Measurements from ENCODE around the gene ATXN2.

DNA sequence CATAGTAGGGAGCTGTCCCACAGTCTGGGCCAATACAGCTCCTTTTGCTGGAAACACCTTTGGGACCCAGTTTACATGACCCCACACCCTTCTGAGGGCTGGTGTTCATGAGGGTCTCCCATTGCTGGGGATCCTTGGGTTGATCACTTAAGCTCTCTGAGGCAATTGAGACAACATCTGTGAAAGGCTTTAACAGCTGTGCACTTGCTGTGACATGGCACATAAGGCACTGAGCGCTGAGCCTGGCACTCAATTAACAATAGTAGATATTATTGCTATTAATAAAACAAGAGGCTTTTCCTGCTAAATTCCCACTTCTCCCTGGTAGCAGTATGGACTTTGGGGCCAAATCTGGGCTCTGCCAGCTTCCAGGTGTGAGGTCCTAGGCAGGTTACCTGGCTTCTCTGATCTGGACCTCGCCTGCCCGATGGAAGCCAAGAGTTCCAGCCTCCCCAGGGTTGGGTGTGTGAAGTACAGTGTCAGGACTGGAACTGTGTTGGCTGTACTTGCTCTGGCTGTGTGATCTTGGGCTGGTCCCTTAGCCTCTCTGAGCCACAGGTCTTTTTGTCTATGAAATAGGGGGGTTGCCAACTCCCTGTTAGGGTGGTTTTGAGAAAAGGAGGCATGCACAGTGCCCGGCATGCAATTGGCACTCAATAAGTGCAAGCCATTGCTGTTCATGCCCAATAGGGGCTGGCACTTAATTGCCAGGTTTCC lies 190.3 kb downstream of the ATXN2 start:
- no peak for TF ChIP-seq GATA2 (IDR thresholded peaks at IDR 0.05; ENCODE audit: low read depth, low read length)
- TF ChIP-seq GATA3 (IDR thresholded peaks at IDR 0.05; ENCODE audit: low read depth, low read length) = no peak
